Body of pancreas (tissue), 4 donors: Measurements from ENCODE around the gene PPP4R2. TPM values are rescaled to one million over a fixed set of nuclear protein-coding genes. Genes with fewer than 3 reads are reported as not detected.

ENCODE experiments used
- ATAC-seq: fragments of 150-250 bp; one replicate; pipeline ENCODE4 v1.9.1; 2016
- DNase-seq, 4 donors: peaks; one replicate each; pipeline ENCODE4 v3.0.0-alpha.2; 2019
- H3K27ac ChIP-seq, 4 donors: fragments of 200-600 bp; sonication (generic); 1 replicate in 3 of 4; 2 replicates in 1 of 4; pipeline versions ENCODE4 v1.5.1 to v1.6.1; 2016 to 2019; ENCODE audit warnings: mild to moderate bottlenecking in 1 of 4, mixed read lengths in 1 of 4, moderate library complexity in 1 of 4
- H3K27me3 ChIP-seq, 2 donors: fragments of 200-600 bp; sonication (generic); one replicate each; pipeline ENCODE4 v1.6.0; 2016; ENCODE audit warnings: mild to moderate bottlenecking in 1 of 2
- H3K36me3 ChIP-seq, 2 donors: fragments of 200-600 bp; sonication (generic); replicated peaks in 1 of 2; 2 replicates each; pipeline ENCODE4 v1.5.1; 2016; ENCODE audit warnings: low read depth in 2 of 2; ENCODE audit not compliant: insufficient read depth in 1 of 2
- H3K4me1 ChIP-seq: fragments of 200-600 bp; sonication (generic); one replicate; pipeline ENCODE4 v1.6.0; 2016
- H3K4me3 ChIP-seq, 2 donors: fragments of 200-600 bp; sonication (generic); 1 replicate in 1 of 2; 2 replicates in 1 of 2; pipeline ENCODE4 v1.5.1; 2016 to 2019
- H3K9me3 ChIP-seq, 3 donors: fragments of 200-600 bp; sonication (generic); 1 replicate in 2 of 3; 2 replicates in 1 of 3; pipeline ENCODE4 v1.5.1; 2016
- CTCF ChIP-seq, 7 experiments: fragments of 450-650 bp in 4 of 7; fragments of 200-600 bp in 3 of 7; sonication (generic) in 3 of 7; IDR thresholded peaks; one replicate each; pipeline ENCODE4 v1.5.1; 2016 to 2019; ENCODE audit warnings: antibody characterized with exemption in 7 of 7
- POLR2A ChIP-seq, 3 donors: fragments of 450-650 bp; IDR thresholded peaks; one replicate each; pipeline ENCODE4 v1.6.1; 2016; ENCODE audit warnings: antibody characterized with exemption in 3 of 3, mild to moderate bottlenecking in 2 of 3
- WGBS, 2 donors: methylation state at CpG; one replicate each; pipeline ENCODE4 v1.1.5; 2017; 5-methylcytosine and 5-hydroxymethylcytosine counted together
- intact Hi-C: fragments of 100-400 bp; cut with DNase I; formaldehyde crosslinking; loops from one replicate; pipeline ENCODE4 v1.15.1; 2023
- total RNA-seq, 2 donors: library from RNA; depleted of rRNA; stranded (reverse); fragments of >200 nt; gene quantifications; one replicate each; pipeline ENCODE4 v1.1.0, GENCODE V29; 2016

Gene PPP4R2
- total RNA-seq, 2 donors from 2014 or later: 21.5 to 28.0 TPM

GRCh38 chr3:73018298-73018697, 21.7 kb downstream of the PPP4R2 start:
- WGBS, 2 donors: 89 to 91% methylated on average over 4 of the region's 4 CpGs
- no peak for TF ChIP-seq POLR2A (IDR thresholded peaks at IDR 0.05)
- TF ChIP-seq CTCF (IDR thresholded peaks at IDR 0.05): no peak
- no peak for DNase-seq
- Histone ChIP-seq H3K4me3 (no peak overlapping the region), H3K4me1 (peaks cover 24% of the 10 kb centered on the region), H3K27ac (no peak overlapping the region), H3K27me3 (no peaks in the 10 kb centered on the region), H3K36me3 (no peaks in the 10 kb centered on the region), H3K9me3 (no peaks in the 10 kb centered on the region)
- intact Hi-C loops: no loop called here
- ATAC-seq: no peak

GRCh38 chr3:73018790-73019441, 22.3 kb downstream of the PPP4R2 start:
- ATAC-seq (no peak), DNase-seq (no peak)
- intact Hi-C loops: no loop called here
- TF ChIP-seq CTCF (IDR thresholded peaks at IDR 0.05): no peak
- TF ChIP-seq POLR2A (IDR thresholded peaks at IDR 0.05): no peak
- no peaks in the 10 kb centered on the region for H3K27me3 ChIP-seq
- peaks cover 24% of the 10 kb centered on the region for H3K4me1 ChIP-seq
- no peaks in the 10 kb centered on the region for H3K9me3 ChIP-seq
- WGBS, 2 donors: 84 to 91% methylated on average over 5 of the region's 5 CpGs
- no peak overlapping the region for H3K27ac ChIP-seq
- H3K4me3 ChIP-seq: no peak overlapping the region
- no peaks in the 10 kb centered on the region for H3K36me3 ChIP-seq

GRCh38 chr3:73021301-73021835, 24.8 kb downstream of the PPP4R2 start:
- 49 to 65% methylated on average over 4 of the region's 4 CpGs for WGBS, 2 donors
- Histone ChIP-seq H3K4me3 (no peak overlapping the region), H3K27me3 (no peaks in the 10 kb centered on the region), H3K27ac (no peak overlapping the region), H3K36me3 (no peaks in the 10 kb centered on the region), H3K4me1 (peaks cover 42% of the 10 kb centered on the region), H3K9me3 (no peaks in the 10 kb centered on the region)
- ATAC-seq (no peak), DNase-seq (no peak)
- intact Hi-C loops: no loop called here
- TF ChIP-seq CTCF (IDR thresholded peaks at IDR 0.05) (no peak), POLR2A (IDR thresholded peaks at IDR 0.05) (no peak)

GRCh38 chr3:73024836-73025235, 28.2 kb downstream of the PPP4R2 start:
- Histone ChIP-seq H3K27me3 (no peaks in the 10 kb centered on the region), H3K4me3 (no peak overlapping the region), H3K27ac (no peak overlapping the region), H3K36me3 (no peaks in the 10 kb centered on the region), H3K9me3 (no peaks in the 10 kb centered on the region), H3K4me1 (peaks cover 47% of the 10 kb centered on the region)
- DNase-seq (no peak), ATAC-seq (no peak)
- intact Hi-C loops: no loop called here
- TF ChIP-seq CTCF (IDR thresholded peaks at IDR 0.05): no peak
- no peak for TF ChIP-seq POLR2A (IDR thresholded peaks at IDR 0.05)
